Measurements from ENCODE around the gene PIGO. TPM values are rescaled to one million over a fixed set of nuclear protein-coding genes. Genes with fewer than 3 reads are reported as not detected.
A peak's percentile ranks its signal among the peaks of the same experiment; 100 is the strongest.

The PIGO gene
- total RNA-seq, 2 experiments from 2014 or later, result 19.3 to 20.9 TPM

- CTCF ChIA-PET, result interaction anchor here (0.8 to 2.6 kb wide), 4 partner anchors 8 to 624 kb away, joined by 3 to 11 read pairs (median 6); partner anchors contain the start of genes FANCG and PIGO
- H3K27me3 Mint-ChIP-seq, result no peaks in the 10 kb centered on the region
- intact Hi-C loops (cut with micrococcal nuclease), result no loop called here
- no peak overlapping the region for H3K27ac Mint-ChIP-seq
- no peak for DNase-seq
- POLR2A ChIA-PET, result interaction anchor here (0.6 to 2.7 kb wide), 3 partner anchors 8 to 66 kb away, joined by 4 to 36 read pairs (median 4); partner anchors contain the start of genes PIGO and VCP
- H3K4me3 Mint-ChIP-seq, result no peak overlapping the region
- H3K4me1 Mint-ChIP-seq (ENCODE audit: low read depth), result peaks cover 30% of the 10 kb centered on the region
- no peaks in the 10 kb centered on the region for H3K9me3 Mint-ChIP-seq
- peaks cover 27% of the 10 kb centered on the region for H3K36me3 Mint-ChIP-seq
Measured at GRCh38 chr9:35105126-35105525, 8.7 kb upstream of the PIGO start.

DNA sequence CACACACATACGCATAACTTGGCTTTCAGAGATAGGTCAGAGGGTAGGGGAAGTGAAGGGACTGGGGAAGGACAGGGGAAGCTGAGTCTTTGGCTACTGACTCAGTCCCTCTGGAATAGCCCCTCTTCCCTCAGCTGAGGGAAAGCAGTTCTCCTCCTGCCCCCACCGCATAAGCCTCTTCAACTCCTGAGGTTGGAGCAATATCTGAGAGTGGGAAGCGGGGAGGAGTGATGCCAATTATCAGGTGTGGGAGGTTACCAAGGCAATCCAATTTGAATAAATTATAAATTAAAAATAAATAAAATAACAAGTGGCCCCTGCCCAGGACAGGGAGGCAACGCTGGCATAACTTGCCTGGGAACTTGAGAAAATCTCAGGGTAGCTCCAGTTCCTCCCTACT is 8.2 kb upstream of the PIGO start:
- H3K36me3 Mint-ChIP-seq, result peaks cover 31% of the 10 kb centered on the region
- no peaks in the 10 kb centered on the region for H3K9me3 Mint-ChIP-seq
- peaks cover 28% of the 10 kb centered on the region for H3K4me1 Mint-ChIP-seq (ENCODE audit: low read depth)
- ChIA-PET CTCF (interaction anchor here (1.1 to 3.3 kb wide), 6 partner anchors 8 to 53 kb away, joined by 3 to 15 read pairs (median 10); partner anchors contain the start of genes ATOSB, FANCG, PIGO and VCP), POLR2A (interaction anchor here (1.1 to 2.7 kb wide), 4 partner anchors 8 to 33 kb away, joined by 3 to 36 read pairs (median 10); partner anchors contain the start of genes PIGO and VCP)
- no peak for DNase-seq
- no peaks in the 10 kb centered on the region for H3K27me3 Mint-ChIP-seq
- intact Hi-C loops (cut with micrococcal nuclease), result no loop called here
- H3K4me3 Mint-ChIP-seq, result no peak overlapping the region
- peak overlapping the region; percentile 28 for H3K27ac Mint-ChIP-seq

DNA sequence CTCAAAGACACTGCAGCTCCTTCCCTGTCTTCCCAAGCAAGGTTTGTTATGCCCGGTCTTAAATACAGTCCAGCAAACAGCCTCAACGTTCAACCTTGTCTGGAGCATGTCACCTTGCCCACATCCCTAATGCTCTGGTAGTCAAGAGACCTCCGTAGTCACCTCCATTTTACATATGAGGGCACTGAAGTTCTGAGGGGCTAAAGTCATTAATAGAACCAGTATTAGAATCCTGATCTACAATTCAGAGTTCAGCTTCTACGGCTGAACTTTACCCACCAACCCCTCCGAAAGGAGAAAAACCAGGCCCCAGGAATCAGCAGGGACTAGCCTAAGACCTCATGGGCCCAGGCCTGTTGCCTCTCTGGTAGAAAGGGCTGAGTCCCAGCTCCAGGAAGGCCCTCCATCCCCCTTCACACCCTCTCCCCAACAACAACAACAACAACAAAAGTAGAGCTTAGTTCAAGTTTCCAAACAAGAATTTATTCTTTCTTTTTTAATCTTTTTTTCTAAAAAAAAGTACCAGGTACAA is 7.3 kb upstream of the PIGO start:
- H3K4me3 Mint-ChIP-seq, result peak overlapping the region; percentile 99
- DNase-seq, result no peak
- H3K27ac Mint-ChIP-seq, result peak overlapping the region; percentile 93
- H3K36me3 Mint-ChIP-seq, result peaks cover 34% of the 10 kb centered on the region
- H3K27me3 Mint-ChIP-seq, result no peaks in the 10 kb centered on the region
- no peaks in the 10 kb centered on the region for H3K9me3 Mint-ChIP-seq
- CTCF ChIA-PET, result interaction anchor here (0.9 to 3.3 kb wide), 8 partner anchors 8 to 205 kb away, joined by 3 to 15 read pairs (median 10); partner anchors contain the start of genes ATOSB, FANCG and VCP
- H3K4me1 Mint-ChIP-seq (ENCODE audit: low read depth), result peaks cover 30% of the 10 kb centered on the region
- POLR2A ChIA-PET, result interaction anchor here (0.8 to 2.7 kb wide), 8 partner anchors 8 to 154 kb away, joined by 3 to 36 read pairs (median 6); partner anchors contain the start of genes FANCG and VCP
- intact Hi-C loops (cut with micrococcal nuclease), result loop anchor here (1.0 kb wide), 3 partner anchors 8 to 24 kb away; partner anchors contain the start of genes ATOSB and FANCG

GRCh38 chr9:35102769-35103659 is 6.6 kb upstream of the PIGO start, which contains the start of gene STOML2:
TSS of gene STOML2 (minus strand) at chr9:35103131. CDS start at chr9:35103094, 37 bp downstream.
- intact Hi-C loops (cut with micrococcal nuclease), result loop anchor here (1.0 kb wide), 3 partner anchors 8 to 24 kb away; partner anchors contain the start of genes ATOSB and FANCG
- Mint-ChIP-seq H3K4me1 (ENCODE audit: low read depth) (peaks cover 30% of the 10 kb centered on the region), H3K27me3 (no peaks in the 10 kb centered on the region), H3K9me3 (no peaks in the 10 kb centered on the region), H3K36me3 (peaks cover 35% of the 10 kb centered on the region), H3K4me3 (peak within 1 kb of the TSS; percentile 99), H3K27ac (peak within 1 kb of the TSS; percentile 93)
- DNase-seq, result peak; percentile 97
- ChIA-PET POLR2A (interaction anchor here (0.6 to 2.7 kb wide), 10 partner anchors 8 to 154 kb away, joined by 3 to 36 read pairs (median 4); partner anchors contain the start of genes FANCG and VCP), CTCF (interaction anchor here (0.9 to 3.3 kb wide), 8 partner anchors 7 to 204 kb away, joined by 3 to 15 read pairs (median 10); partner anchors contain the start of genes ATOSB, FANCG and VCP)

DNA sequence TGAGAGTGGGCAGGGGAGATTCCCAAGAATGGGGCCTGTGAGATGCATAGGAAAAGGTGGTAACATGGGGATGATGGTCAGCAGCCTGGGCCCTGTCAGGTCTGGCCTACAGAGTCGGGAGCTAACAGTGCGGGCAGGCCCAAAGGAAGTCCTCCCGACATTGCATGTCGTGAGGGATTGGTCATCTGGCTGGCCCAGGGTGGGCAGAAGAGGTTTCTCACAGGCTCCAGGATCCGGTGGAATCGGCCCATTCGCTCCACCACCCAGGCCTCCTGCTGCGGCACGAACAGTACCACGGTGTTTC is 6.0 kb upstream of the PIGO start:
- intact Hi-C loops (cut with micrococcal nuclease), result no loop called here
- Mint-ChIP-seq H3K4me3 (peak overlapping the region; percentile 99), H3K27me3 (no peaks in the 10 kb centered on the region), H3K9me3 (no peaks in the 10 kb centered on the region), H3K4me1 (ENCODE audit: low read depth) (peaks cover 34% of the 10 kb centered on the region), H3K27ac (peak overlapping the region; percentile 93), H3K36me3 (peaks cover 36% of the 10 kb centered on the region)
- no peak for DNase-seq
- ChIA-PET CTCF (interaction anchor here (2.6 to 3.3 kb wide), 3 partner anchors 14 to 203 kb away, joined by 13 to 15 read pairs (median 15); partner anchors contain the start of genes ATOSB and VCP), POLR2A (interaction anchor here (0.6 to 2.7 kb wide), 7 partner anchors 9 to 51 kb away, joined by 3 to 36 read pairs (median 9); partner anchors contain the start of genes FANCG and VCP)

GRCh38 chr9:35097573-35097972 is 1.2 kb upstream of the PIGO start:
- peaks cover 32% of the 10 kb centered on the region for H3K36me3 Mint-ChIP-seq
- ChIA-PET POLR2A (interaction anchor here (2.7 kb wide), 1 partner anchor 26 kb away, joined by 23 read pairs; the partner anchor contains the start of gene VCP), CTCF (interaction anchor here (0.7 to 6.7 kb wide), 6 partner anchors 17 to 198 kb away, joined by 3 to 40 read pairs (median 22); partner anchors contain the start of genes ATOSB, FANCG and VCP)
- no peak for DNase-seq
- intact Hi-C loops (cut with micrococcal nuclease), result loop anchor here (2.0 kb wide), 1 partner anchor 13 kb away; no protein-coding TSS in a partner anchor
- H3K27ac Mint-ChIP-seq, result peak overlapping the region; percentile 34
- no peak overlapping the region for H3K4me3 Mint-ChIP-seq
- H3K27me3 Mint-ChIP-seq, result no peaks in the 10 kb centered on the region
- H3K9me3 Mint-ChIP-seq, result no peaks in the 10 kb centered on the region
- H3K4me1 Mint-ChIP-seq (ENCODE audit: low read depth), result peaks cover 39% of the 10 kb centered on the region

- H3K4me1 Mint-ChIP-seq (ENCODE audit: low read depth), result peaks cover 13% of the 10 kb centered on the region
- H3K4me3 Mint-ChIP-seq, result no peak overlapping the region
- POLR2A ChIA-PET, result interaction anchor here (2.5 kb wide), 1 partner anchor 12 kb away, joined by 14 read pairs; the partner anchor contains the start of gene FANCG
- no peak for DNase-seq
- intact Hi-C loops (cut with micrococcal nuclease), result no loop called here
- no peaks in the 10 kb centered on the region for H3K27me3 Mint-ChIP-seq
- CTCF ChIA-PET, result interaction anchor here (1.1 to 6.7 kb wide), 2 partner anchors 20 to 167 kb away, joined by 4 to 36 read pairs; partner anchors contain the start of gene VCP
- H3K27ac Mint-ChIP-seq, result no peak overlapping the region
- H3K9me3 Mint-ChIP-seq, result no peaks in the 10 kb centered on the region
- peaks cover 29% of the 10 kb centered on the region for H3K36me3 Mint-ChIP-seq
Measured at GRCh38 chr9:35091536-35091935, 4.9 kb downstream of the PIGO start.

DNA sequence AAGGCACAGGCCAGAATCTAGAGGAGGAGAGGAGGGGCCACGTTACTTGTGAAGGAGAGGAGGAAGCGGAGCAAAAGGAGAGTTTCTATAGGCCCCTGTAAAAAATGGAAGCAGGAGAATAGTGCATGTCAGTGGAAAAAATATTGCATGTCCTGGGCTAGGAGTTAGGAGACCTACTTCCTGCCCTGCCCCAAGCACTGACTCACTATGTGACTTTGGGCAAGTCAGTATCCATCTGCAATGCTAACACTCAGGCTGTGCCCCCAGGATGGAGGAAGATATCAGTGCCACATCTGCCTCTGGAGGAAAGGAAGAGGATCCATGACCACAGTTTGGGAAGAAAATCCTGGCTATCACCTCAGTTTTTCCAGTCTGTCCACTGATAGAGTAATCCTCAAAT is 7.0 kb downstream of the PIGO start:
- H3K27ac Mint-ChIP-seq, result no peak overlapping the region
- POLR2A ChIA-PET, result no interaction called here

DNA sequence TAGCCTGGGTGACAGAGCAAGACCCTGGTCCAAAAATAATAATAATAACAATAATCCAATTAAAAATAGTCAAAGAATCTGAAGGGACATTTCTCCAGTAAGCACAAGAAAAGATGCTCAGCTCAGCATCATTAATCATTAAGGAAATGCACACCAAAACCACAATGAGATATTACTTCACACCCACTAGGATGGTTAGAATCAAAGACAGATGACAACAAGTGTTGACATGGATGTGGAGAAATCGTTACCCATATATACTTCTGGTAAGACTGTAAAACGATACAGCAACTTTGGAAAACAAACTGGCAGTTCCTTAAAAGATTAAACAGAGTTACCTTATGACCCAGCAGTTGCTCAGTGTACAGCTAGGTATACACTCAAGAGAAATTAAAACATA is 11.3 kb downstream of the PIGO start:
- intact Hi-C loops (cut with micrococcal nuclease), result no loop called here
- H3K36me3 Mint-ChIP-seq, result peaks cover 13% of the 10 kb centered on the region
- H3K4me3 Mint-ChIP-seq, result no peak overlapping the region
- peaks cover 1% of the 10 kb centered on the region for H3K4me1 Mint-ChIP-seq (ENCODE audit: low read depth)
- no peak overlapping the region for H3K27ac Mint-ChIP-seq
- no peak for DNase-seq
- H3K27me3 Mint-ChIP-seq, result no peaks in the 10 kb centered on the region
- POLR2A ChIA-PET, result no interaction called here
- H3K9me3 Mint-ChIP-seq, result no peaks in the 10 kb centered on the region
- CTCF ChIA-PET, result interaction anchor here (0.7 to 4.1 kb wide), 2 partner anchors 11 to 34 kb away, joined by 3 to 23 read pairs; partner anchors contain the start of gene PIGO

More for the DNA sequence above, 7.0 kb downstream of the PIGO start:
- CTCF ChIA-PET, result no interaction called here
- Mint-ChIP-seq H3K9me3 (no peaks in the 10 kb centered on the region), H3K27me3 (no peaks in the 10 kb centered on the region), H3K4me3 (no peak overlapping the region), H3K36me3 (peaks cover 29% of the 10 kb centered on the region), H3K4me1 (ENCODE audit: low read depth) (peaks cover under 1% of the 10 kb centered on the region)
- intact Hi-C loops (cut with micrococcal nuclease), result no loop called here
- DNase-seq, result no peak

GRCh38 chr9:35079426-35080341 is 16.7 kb downstream of the PIGO start, which contains the start of gene FANCG:
TSS of gene FANCG (minus strand) at chr9:35079942. CDS start at chr9:35079524, 418 bp downstream.
- Mint-ChIP-seq H3K36me3 (peaks cover 30% of the 10 kb centered on the region), H3K27me3 (no peaks in the 10 kb centered on the region), H3K9me3 (no peaks in the 10 kb centered on the region), H3K4me3 (peak within 1 kb of the TSS; percentile 92), H3K27ac (peak within 1 kb of the TSS; percentile 98), H3K4me1 (ENCODE audit: low read depth) (peaks cover 16% of the 10 kb centered on the region)
- DNase-seq, result peak; percentile 91
- intact Hi-C loops (cut with micrococcal nuclease), result loop anchor here (1.0 to 10.0 kb wide), 4 partner anchors 7 to 655 kb away; partner anchors contain the start of genes CREB3, PIGO, STOML2 and TLN1
- ChIA-PET CTCF (interaction anchor here (0.9 to 4.4 kb wide), 11 partner anchors 8 to 180 kb away, joined by 3 to 40 read pairs (median 5); partner anchors contain the start of genes ATOSB, PIGO and STOML2), POLR2A (interaction anchor here (0.6 to 2.7 kb wide), 10 partner anchors 8 to 442 kb away, joined by 3 to 29 read pairs (median 7); partner anchors contain the start of genes PIGO, SIGMAR1 and STOML2)

Data from activated CD4-positive, alpha-beta memory T cell treated with anti-CD3 and anti-CD28 coated beads for 36 hours (primary cell).